Measurements from ENCODE around the gene ASL.
"Not testable (repeated sequence)": the region's sequence is repeated elsewhere in the genome, so short reads cannot be mapped to it uniquely, and the experiment has no call there.

ASL gene

DNA sequence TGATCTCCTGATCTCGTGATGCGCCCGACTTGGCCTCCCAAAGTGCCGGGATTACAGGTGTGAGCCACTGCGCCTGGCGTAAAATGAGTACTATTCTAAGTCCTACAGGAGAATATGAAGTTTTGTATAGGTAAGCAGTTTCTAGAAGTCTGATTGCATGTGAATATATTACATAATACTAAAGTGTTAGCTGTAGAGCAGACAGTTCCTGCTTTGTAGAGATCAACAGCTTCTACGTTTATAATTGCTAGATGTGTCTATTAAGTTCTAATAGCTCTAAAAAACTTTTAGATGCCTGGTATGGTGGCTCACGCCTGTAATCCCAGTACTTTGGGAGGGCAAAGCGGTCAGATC lies 47.5 kb downstream of the ASL start:
- no peak for DNase-seq

DNA sequence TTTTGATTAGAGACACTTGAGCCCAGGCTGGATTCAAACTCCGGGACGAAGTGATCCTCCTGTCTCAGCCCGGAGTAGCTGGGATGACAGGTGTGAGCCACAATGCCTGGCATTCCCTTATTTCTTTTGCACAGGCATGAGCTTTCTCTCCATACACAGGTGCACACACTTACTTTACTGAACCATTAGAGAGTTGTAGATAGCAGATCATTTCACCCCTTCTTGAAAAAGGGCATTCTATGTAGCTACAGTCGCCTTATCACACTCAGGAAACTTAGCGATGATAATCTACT lies 48.9 kb downstream of the ASL start:
- not testable (repeated sequence) for DNase-seq

DNA sequence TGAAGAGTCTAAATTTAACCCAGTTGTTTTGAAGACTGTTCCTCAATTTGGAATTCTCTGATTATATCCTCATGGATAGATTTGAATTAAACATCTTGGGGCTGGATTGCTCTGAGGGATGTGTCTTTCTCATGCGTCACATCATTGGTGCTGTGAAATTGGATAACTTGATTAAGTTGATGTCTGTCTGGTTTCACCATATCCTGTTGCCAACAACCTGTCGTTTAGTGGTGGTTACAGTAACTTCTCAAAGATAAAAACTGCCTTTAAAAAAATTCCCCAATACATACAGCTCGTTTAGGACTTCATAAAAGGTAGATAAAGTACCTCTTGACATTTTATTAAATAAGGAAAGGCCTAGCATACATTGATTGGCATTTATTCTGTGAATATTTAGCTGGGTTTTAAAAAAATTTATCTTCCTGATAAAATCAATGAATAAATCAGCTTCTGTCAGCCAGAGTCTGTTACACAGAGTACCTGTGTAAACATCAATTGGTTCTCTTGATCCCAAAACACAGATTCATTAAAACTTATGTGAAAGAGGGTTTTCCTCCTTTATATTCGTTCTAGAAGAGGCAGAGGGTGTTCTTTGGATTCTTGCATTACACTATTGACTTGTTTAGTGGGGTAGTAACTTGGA lies 49.6 kb downstream of the ASL start:
- DNase-seq, result no peak

DNA sequence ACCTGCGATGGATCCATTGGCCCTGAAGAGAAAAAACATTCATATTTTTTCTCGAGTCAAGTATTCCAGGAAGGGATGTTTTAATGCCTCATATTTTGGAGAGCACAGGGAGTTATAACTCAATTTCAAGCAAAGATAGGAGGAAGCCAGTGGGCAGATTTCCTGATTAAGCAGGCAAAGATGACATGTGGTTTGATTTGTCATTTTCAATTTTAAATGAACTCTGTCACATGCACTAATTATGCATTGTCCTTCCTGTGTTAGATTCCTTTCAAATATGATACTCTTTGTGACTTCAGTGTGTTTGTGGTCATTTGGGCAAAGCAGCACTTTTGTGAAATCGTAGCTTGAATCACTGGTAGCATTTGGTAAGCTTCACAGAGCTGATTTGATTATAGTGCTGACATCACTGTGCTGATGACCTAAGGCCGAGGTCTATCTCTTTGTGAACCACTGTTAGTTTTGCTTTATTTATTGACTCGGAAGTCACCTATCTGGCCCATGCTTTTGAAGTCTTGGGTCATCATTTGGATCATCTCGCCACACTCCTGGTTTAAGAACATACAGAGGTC lies 50.2 kb downstream of the ASL start:
- not testable (repeated sequence) for DNase-seq

DNA sequence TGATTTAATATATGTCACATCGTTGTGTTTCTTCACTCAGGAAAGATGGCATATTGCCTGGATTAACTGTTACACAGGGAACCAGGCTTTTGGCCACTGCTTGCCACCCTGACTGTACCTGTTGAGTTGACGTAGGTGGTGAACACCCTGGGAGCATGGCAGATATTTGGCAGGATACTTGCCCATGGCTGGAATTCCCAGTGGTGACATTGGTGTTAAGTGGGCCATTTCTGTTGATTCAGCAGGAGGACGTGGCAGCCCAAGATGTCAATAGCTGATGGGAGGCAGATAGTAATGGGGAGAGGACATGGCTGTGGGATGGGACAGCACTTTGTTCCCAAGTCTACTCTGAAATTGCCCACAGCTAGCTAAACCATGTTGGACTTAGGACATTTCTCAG lies 51.6 kb downstream of the ASL start:
- DNase-seq, result not testable (repeated sequence)

DNA sequence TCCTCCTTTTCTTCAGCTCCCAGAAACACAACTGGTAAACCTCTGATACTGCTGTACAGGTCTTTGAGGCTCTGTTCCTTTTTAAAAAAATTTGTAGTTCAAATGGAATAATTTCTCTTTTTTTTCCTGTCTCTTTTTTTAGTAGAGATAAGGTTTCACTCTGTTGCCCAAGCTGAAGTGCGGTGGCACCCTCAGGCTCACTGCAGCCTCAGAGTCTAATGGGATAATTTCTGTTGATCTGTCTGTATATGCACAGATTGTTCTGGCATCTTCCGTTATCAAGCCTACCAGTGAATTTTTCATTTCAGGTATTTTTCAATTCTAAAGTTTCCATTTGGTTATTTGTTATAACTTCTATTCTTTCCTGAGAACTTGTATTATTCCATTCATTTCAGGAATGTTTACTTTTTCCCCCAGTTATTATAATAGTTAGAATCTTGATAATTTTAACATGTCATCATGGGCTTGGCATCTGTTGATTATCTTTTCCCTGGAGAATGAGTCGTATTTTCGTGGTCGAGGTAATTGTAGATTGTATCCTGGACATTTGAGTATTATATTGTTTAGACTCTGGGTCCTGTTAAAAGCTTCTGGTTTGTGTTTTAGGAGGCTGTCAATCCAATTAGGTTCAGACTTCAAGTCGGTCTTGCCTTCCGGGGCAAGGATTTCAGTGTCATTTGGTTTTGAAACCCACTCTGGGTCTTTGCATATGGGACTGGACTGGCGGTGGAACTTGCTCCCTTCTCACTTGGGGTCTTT lies 63.6 kb downstream of the ASL start:
- DNase-seq, result no peak

DNA sequence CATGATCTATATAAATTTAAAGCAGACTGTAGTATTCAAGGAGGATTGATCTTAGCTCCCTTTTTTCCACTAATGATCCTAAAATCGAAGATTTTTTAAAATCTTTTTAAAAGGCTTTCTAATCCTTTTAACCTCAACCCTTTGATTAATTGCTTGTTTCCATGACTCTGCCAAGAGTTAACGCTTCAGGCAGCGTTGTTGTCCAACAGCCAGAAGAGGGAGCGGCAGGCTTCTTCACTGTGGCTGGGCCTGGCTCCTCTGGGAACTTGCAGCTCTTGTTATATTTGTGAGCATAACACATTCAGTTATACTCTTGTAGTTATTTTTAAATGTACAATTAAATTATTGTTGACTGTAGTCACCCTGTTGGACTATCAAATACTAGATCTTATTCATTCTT lies 65.3 kb downstream of the ASL start:
- DNase-seq, result peak; percentile 77

DNA sequence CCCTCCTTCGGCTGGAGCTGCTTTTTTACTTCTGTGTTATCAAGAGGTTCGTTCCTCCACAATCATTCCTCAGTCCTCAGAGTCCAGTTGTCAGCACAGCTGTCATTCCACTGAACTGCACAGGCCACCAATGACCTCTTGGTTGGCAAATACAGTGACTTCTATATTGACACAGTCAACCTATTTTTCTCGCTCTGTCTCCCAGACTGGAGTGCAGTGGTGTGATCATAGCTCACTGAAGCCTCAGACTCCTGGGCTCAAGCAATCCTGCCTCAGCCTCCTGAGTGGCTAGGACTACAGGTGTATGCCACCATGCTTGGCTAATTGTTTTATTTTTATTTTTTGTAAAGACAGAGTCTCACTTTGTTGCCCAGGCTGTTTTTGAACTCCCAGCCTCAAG lies 66.7 kb downstream of the ASL start:
- DNase-seq, result no peak

DNA sequence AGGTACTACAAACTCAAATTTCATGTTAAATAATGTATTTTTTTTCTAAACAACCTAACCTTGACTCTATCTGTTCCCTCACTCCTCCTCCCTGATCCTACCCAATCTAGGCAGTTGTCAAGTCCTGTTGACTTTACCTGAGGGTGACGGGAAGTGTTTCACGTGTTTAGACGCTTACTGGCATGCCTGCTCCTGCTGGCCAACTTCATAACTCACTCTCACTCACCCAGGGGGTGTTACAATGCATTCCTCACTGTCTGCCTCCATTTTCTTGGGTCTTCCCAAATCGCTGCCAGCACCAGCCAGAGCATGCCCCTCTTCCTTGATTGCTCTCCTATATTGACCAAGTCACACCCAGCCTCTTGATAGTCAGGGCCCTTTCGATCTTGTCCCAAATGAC lies 67.4 kb downstream of the ASL start:
- no peak for DNase-seq
